Astrocyte of the cerebellum (primary cell): ENCODE measurements around the gene GABRA5.

ENCODE experiments used
- DNase-seq: peaks from one replicate; pipeline ENCODE4 v3.0.0-alpha.2; 2011; ENCODE audit warnings: low read depth
- H3K4me3 ChIP-seq: 2 replicates; pipeline ENCODE4 v1.5.1; 2011; ENCODE audit warnings: mild to moderate bottlenecking, low read depth, low read length, moderate library complexity
- in situ Hi-C: cut with HindIII; loops from 2 replicates; pipeline ENCODE4 v1.10.0; 2017; ENCODE audit warnings: low sequenced_read_pairs
- TF ChIP-seq, protein P1 (sequence below): IDR thresholded peaks from 2 replicates; pipeline ENCODE4 v1.5.1; 2012; ENCODE audit warnings: low read length, low read depth, moderate library complexity, mild to moderate bottlenecking; ENCODE audit errors: missing control alignments

GABRA5 gene

GRCh38 chr15:26874774-26875475, 8.1 kb downstream of the GABRA5 start:
- no peak overlapping the region for H3K4me3 ChIP-seq
- TF ChIP-seq, protein P1, sequence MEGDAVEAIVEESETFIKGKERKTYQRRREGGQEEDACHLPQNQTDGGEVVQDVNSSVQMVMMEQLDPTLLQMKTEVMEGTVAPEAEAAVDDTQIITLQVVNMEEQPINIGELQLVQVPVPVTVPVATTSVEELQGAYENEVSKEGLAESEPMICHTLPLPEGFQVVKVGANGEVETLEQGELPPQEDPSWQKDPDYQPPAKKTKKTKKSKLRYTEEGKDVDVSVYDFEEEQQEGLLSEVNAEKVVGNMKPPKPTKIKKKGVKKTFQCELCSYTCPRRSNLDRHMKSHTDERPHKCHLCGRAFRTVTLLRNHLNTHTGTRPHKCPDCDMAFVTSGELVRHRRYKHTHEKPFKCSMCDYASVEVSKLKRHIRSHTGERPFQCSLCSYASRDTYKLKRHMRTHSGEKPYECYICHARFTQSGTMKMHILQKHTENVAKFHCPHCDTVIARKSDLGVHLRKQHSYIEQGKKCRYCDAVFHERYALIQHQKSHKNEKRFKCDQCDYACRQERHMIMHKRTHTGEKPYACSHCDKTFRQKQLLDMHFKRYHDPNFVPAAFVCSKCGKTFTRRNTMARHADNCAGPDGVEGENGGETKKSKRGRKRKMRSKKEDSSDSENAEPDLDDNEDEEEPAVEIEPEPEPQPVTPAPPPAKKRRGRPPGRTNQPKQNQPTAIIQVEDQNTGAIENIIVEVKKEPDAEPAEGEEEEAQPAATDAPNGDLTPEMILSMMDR, result no peak
- in situ Hi-C loops, result no loop called here
- DNase-seq, result no peak

- no peak for DNase-seq
- no peak overlapping the region for H3K4me3 ChIP-seq
- in situ Hi-C loops, result no loop called here
- TF ChIP-seq, protein P1, result no peak
These were observed 8.6 kb downstream of the GABRA5 start for GRCh38 chr15:26875476-26875850.

GRCh38 chr15:26877831-26878230, 11.0 kb downstream of the GABRA5 start:
- in situ Hi-C loops, result no loop called here
- DNase-seq, result no peak
- TF ChIP-seq, protein P1, result no peak

DNA sequence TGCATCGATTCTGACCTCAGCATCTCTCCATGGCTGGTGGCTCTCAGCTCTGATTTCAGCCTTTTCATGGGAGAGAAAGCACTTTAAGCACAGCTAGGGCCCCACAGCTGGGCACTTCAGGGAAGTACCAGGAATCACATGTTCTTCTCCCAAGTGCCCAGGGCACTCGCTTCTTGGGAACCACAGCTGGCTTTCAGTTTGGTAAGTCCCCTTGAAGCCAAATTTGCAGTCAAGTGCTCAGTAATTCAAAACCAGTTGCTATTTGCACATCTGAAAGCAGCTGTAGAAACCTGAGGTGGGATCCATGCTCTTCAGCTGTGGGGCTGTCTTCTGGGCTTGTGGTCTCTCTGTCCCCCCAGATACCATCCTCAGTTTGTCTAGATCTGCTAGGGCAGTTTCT, 12.8 kb downstream of the GABRA5 start:
- in situ Hi-C loops, result no loop called here
- DNase-seq, result no peak
- no peak overlapping the region for H3K4me3 ChIP-seq
- TF ChIP-seq, protein P1, result no peak

More at GRCh38 chr15:26877831-26878230, 11.0 kb downstream of the GABRA5 start:
- no peak overlapping the region for H3K4me3 ChIP-seq

DNA sequence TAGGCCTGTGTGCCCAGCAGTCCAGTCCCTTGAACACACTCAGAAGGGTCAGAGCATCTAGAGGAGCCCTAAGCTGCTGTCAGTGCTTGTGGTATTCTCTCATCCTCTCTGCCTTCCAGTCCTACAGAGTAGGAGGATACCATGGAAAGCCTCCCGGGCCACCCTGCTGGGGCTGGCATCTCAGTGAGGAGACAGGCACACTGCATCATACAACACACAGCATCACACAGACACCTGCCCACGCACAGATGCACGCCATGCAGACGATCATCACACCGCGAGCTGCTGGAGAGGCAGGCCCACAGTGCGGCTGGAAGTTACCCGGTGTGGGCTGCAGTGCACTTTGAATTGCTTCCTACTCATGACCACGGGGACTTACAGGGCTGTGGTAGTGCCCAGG, 15.2 kb downstream of the GABRA5 start:
- no peak overlapping the region for H3K4me3 ChIP-seq
- TF ChIP-seq, protein P1, result no peak
- DNase-seq, result no peak
- in situ Hi-C loops, result no loop called here

GRCh38 chr15:26882616-26883365, 15.9 kb downstream of the GABRA5 start:
- DNase-seq, result no peak
- no peak overlapping the region for H3K4me3 ChIP-seq
- in situ Hi-C loops, result no loop called here
- TF ChIP-seq, protein P1, result no peak
